LNCAP (cell line): ENCODE measurements around the gene FRAS1.

Experiments used
- TF ChIP-seq, protein P1 (sequence below): fragments of 450-650 bp; IDR thresholded peaks from 2 replicates; pipeline ENCODE4 v1.5.1; 2017; ENCODE audit warnings: mild to moderate bottlenecking

Gene FRAS1

DNA sequence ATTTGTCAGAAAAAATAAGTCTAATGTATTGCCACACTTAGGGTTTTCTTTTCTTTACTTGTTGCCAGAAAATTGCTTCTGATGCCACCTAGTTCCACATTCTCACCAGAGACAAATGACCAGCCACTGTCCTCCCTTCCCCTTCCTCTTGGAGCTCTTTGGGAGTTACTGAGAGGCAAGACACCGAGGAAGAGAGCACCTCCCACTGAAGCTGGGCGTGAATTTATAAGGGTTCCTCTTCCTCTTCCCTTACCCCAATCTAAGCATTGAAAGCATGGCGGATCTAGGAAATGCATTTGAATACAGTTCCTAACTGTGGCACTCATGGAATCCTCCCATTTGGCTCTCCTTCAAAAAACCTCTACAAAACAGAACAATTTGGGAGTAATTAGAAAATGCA, 524.5 kb downstream of the FRAS1 start:
- TF ChIP-seq, protein P1, sequence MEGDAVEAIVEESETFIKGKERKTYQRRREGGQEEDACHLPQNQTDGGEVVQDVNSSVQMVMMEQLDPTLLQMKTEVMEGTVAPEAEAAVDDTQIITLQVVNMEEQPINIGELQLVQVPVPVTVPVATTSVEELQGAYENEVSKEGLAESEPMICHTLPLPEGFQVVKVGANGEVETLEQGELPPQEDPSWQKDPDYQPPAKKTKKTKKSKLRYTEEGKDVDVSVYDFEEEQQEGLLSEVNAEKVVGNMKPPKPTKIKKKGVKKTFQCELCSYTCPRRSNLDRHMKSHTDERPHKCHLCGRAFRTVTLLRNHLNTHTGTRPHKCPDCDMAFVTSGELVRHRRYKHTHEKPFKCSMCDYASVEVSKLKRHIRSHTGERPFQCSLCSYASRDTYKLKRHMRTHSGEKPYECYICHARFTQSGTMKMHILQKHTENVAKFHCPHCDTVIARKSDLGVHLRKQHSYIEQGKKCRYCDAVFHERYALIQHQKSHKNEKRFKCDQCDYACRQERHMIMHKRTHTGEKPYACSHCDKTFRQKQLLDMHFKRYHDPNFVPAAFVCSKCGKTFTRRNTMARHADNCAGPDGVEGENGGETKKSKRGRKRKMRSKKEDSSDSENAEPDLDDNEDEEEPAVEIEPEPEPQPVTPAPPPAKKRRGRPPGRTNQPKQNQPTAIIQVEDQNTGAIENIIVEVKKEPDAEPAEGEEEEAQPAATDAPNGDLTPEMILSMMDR = no peak

DNA sequence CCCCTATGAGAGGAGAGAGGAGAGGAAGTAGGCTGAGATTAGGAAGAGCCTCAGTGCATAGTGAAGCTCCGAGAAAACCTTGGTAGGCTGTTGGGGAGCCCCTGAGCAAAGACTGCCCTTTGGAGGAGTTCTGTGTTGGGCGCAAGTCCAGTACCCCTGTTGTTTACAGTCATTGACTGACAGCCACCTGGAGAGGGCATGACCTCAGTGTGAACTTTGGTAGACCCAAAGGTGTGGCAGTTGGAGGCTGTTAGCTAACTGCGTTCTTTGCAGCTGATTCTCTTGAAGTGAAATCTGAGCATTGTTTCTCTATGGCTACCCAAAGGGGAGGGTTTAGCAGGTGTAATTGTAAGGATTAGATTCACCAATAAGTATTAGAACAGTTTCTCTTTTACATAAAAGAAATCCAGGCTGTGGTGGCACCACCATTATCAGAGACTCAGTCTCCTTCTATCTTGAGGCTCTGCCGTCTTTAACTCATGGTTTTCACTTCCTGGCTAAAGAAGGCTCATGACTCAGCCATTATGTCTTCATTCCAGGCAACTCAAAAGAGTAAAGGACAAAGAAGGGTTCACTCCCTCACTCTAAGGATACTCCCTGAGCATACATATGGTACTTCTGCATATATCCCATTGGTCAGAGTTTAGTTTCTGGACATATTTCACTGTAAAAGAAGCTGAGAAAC, 527.9 kb downstream of the FRAS1 start:
- TF ChIP-seq, protein P1 = no peak

DNA sequence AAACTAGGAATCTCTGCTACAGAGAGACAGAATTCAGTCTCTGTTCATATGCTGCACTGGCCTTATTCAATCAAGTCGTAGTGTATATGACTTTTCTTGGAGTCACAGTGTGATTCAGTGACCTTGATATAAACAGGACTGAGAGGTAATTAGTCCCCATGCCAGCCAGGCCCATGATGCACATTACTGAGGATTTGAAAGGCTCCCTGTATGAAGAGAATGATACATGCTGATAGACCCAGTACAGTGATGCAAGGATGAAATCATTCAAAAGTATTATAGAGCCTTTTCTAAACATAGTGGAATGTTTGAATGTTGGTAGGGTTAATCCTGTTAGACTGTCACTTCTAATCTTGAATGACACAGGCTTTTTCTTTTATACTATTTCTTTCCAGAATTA, 528.5 kb downstream of the FRAS1 start:
- TF ChIP-seq, protein P1 = no peak

DNA sequence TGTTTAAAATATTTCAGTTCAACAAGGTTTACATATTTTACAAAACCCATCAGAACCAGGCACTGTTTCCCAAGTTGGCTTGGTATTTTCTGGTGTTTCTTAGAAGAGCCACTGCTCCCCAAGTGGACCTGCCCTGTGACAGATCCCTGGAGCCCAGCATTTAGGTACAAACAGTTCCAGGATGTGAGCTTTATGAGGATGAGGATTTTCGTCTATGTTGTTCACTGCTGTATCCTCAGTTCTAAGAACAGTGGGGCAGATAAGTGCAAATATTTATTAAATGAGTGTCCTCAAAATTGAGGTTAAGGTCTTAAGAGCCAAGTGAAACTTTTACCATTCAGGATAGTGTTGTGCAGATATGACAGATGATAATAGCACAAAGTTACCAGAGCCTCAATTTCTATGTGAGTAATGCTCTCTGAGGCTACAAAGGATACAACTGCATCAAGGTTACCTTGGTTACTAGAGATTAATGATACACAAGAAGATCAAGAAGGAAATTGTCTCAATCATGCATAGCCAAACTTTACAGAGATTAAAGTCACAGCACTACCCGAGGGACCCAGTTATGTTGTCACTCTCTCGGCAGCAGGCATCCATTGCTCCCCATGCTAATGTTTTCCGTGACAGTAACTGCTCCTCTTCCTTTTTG, 531.9 kb downstream of the FRAS1 start:
- TF ChIP-seq, protein P1 = no peak

DNA sequence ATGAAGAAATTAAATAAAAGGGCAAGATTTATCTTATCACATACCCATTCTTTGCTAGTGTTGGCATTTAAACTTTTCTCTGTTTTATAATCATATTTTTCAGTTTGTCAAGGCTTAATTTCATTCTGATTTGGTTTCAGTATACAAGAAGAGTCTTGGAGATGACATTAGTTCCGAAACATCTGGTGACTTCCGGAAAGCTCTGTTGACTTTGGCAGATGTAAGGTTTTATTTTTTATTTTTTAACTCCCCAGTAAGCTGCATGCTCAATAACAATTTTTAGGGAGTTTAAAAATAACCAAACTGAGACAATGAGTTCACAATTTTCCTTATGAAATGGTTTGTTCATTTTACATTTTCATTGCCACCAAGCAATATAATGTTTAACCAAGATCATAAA, 534.3 kb downstream of the FRAS1 start:
- TF ChIP-seq, protein P1 = no peak

DNA sequence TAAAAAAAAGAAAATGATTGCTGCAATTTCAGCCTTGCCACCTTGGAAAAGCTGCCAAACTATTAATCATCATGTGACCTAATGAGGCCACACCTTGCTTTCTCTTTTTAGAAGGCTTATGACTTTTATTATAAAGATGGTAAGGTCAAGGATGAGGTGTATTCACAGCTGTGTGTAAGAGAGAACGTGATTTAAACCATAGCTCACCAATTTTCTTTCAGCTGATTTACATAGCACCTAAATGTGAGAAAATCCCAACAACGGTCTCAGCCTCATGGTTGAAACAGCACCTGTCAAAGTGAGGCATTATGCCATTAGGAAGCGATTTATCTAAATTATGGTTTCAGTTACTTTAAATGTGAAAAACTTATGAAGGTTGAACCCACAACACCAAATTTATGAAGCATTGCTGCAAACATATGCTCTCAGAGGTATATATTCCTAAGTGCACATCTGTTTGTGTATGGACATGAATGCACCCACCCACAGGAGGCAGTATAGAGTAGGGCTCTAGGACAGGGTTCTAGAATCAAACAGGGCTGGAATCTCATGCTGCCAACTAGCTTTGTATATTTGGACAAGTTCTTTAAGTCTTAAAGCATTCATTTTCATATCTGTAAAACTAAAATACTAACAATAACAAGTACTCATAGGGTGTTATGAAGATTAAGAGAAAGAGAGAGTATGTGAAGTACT, 535.1 kb downstream of the FRAS1 start:
- TF ChIP-seq, protein P1 = peak; percentile 30; the same call in 1 of the 2 replicates
